Activated CD4-positive, CD25-positive, alpha-beta regulatory T cell treated with anti-CD3 and anti-CD28 coated beads, Interleukin-2, amount 50 U/mL, for 16 hours (primary cell): ENCODE results near the gene CSAD.
"Not testable (repeated sequence)": the region's sequence is repeated elsewhere in the genome, so short reads cannot be mapped to it uniquely, and the experiment has no call there.

Experiments used
- DNase-seq: peaks from one replicate; pipeline ENCODE4 v3.0.0-alpha.2; 2020; ENCODE audit warnings: low read depth, low spot score

Gene CSAD

DNA sequence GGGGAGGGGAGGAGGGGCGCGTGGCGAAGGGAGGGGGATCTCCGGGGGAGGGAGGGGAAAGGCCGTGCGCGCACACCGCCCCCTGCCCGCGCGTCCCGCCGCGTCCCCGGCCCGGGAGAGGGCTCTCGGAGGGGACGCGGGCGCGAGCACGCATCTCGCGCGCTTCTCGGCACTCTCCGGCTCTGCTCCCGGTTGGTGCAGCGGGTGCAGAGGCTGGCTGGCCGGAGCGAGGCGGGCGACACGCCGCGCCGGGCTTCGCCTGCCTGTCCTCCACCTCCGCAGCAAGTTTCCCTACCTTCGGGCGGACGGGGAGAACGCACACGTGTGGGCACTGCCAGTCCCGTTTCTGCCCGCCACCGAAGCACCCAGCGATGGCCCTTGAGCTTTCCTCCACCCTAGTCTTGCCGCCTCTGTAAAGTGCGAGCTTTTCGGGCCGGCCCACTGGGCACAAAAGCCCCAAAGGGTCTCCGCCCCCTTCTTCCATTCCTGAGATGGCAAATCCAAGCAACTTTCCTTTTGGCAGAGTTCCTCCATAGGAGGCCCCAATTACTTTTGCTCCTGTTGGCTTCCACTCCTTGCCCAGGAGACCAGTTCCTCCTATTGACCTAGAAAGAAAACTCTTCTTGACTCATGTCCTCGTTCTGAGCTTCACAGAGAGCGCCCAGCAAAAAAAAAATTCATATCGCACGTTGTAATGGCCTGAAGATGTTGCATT is 363 bp upstream of the CSAD start:
- DNase-seq = no peak

DNA sequence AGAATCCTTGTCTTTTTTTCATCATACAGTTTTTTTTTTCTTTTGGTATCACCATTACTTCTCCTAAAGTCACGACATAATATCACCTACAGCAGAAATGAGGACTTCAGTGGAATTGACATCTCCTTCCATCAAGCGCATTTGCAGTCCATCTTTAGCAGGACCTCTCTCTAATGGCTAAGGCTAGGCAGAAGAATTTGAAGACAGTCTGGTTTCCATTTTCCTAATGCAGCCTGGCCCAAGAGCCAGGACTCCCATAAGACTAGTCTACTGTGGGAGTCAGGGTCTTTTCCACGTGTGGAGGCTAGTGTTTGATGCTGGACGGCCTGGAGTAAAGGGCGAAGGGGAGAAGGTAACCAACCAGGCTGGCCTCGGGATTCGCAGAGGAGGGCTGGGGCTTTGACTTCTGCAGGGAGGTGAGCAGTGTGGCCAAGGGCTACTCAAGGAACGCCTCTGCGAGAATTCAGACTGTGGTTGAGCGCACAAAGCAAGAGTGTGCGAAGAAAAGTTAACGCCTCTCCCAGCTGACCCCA is 972 bp downstream of the CSAD start:
- no peak for DNase-seq

DNA sequence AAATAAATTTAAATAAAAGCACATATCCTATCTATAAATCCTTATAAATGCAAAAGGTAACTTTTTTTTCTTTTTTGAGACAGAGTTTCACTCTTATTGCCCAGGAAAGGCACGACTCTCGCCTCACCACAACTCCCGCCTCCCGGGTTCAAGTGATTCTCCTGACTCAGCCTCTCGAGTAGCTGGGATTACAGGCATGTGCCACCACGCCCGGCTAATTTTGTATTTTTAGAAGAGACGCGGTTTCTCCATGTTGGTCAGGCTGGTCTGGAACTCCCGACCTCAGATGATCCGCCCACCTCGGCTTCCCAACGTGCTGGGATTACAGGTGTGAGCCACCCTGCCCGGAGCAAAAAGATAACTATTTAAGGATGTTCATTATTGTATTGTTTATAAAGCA is 1.9 kb downstream of the CSAD start:
- DNase-seq = not testable (repeated sequence)

DNA sequence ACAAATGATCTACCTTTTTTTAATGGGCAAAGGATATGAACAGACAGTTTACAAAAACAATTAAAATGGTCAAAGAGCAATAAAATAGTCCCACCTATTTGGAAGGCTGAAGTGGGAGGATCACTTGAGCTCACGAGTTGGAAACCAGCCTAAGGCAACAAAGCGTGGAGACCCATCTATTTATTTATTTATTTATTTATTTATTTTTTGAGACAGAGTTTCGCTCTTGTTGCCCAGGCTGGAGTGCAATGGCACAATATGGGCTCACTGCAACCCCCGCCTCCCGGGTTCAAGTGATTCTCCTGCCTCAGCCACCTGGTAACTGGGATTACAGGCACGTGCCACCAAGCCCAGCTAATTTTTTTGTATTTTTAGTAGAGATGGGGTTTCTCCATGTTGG is 3.3 kb downstream of the CSAD start:
- DNase-seq = not testable (repeated sequence)

DNA sequence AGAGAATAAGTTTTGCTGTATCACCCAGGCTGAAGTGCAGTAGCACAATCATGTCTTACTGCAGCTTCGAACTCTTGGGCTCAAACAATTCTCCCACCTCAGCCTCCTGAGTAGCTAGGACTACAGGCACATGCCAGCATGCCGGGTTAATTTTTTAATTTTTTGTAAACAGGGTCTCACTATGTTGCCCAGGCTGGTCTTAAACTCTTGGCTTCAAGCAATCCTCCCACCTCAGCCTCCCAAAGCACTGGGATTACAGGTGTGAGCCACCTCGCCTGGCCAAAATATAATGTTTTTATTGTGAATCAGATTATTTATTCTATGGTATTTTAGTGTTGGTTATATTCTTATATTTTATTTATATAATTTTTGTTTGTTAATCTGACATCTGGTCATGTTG is 4.0 kb downstream of the CSAD start:
- no peak for DNase-seq

DNA sequence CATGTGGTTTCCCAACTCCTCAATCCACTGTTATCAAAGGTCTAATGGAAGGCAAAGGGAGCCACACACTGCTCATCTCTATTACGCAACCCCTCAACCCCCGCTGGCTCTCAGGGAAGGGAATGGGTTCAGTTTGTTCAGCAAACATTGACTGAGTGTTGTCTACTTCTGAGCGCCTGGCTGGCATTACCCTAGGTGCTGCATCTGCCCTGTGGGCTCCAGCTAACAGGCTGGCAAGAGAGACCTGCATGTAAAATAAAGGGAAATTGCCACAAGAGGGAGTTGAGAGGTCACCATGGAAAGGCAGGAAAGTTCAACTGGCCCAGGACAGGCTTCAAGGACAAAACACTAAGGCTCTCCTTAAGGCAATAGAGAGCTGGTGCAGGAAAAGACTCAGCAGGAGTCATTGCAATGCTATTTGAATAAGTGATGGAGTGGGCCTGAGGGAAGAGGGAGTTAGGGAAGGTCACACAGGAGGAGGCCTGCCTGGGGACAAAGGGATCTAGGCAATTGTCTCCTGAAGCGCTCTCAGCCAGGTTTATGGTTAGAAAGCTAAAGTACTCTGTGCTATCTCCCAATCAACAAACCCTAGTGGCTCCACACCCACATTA is 5.7 kb downstream of the CSAD start:
- no peak for DNase-seq

DNA sequence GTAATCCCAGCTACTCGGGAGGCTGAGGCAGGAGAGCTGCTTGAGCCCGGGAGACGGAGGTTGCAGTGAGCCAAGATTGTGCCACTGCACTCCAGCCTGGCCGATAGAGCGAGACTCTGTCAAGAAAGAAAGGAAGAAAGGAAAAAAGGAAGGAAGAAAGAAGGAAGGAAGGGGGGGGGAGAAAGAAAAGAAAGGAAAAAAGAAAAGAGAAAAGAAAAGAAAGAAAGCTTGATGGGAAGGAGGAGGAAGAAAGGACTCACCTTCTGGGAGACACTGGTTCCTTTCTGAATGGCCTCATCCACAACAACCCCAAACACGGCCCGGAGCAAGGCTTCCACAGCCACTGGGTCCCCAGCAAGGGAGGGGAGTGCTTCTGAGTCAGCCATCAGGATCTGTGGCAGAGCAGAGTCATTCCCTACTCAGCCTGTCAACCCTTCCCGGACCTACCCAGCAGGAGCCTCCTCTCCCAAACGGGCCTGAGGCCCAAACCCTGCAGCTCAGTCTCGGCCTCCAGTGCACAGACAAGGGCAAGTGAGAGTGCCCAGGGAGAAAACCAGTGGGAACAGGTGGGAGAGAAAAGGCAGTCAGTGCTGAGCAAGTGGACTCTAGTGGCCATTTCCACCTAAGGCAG is 7.5 kb downstream of the CSAD start:
- no peak for DNase-seq

DNA sequence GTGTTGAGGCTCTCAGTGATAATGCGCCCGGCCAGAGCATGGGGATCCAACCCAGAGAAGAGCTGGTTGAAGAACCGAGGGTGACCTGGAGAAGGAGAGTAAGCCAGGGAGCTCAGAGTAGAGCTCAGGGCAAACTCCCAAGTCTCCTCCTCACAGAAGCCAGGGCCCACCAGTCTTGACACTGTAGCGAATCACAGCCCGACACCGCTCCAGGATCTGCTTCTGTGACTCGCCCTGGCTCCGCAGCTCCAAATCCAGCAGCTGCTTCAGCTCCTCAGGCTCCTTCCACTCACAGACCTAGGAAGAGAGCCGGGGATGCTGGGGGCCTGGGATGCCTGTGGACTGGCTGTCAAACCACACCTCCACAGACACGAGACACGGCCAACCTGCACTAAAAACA is 8.4 kb downstream of the CSAD start:
- DNase-seq = no peak

DNA sequence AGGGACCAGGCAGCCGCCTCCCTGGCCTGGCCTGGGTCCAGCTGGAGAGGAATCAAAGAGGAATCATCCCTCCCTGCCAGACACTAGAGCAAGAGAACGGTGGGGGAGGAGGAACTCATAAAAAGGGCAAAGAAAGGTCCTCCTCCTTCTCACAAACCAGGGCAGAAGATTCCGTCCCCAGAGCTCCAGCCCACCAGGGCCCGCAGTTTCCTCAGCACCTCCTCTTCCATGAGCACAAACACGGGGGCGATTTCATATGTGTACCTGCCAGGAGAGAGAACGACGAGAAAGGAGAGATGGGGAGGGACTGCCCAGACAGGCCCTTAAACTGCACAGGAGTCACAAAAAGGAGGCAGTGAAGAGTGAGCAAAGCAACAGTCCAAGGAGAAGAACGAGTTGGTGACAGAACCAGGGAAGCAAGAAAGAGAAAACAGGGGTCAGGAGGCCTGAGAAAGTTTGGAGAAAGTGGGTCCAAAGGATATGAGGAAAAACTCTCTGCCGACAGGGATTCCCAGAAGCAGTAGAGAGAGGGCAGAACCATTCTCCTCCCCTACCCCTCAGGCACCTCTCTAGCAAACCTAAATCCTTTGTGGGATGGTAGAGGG is 8.9 kb downstream of the CSAD start:
- DNase-seq = no peak

DNA sequence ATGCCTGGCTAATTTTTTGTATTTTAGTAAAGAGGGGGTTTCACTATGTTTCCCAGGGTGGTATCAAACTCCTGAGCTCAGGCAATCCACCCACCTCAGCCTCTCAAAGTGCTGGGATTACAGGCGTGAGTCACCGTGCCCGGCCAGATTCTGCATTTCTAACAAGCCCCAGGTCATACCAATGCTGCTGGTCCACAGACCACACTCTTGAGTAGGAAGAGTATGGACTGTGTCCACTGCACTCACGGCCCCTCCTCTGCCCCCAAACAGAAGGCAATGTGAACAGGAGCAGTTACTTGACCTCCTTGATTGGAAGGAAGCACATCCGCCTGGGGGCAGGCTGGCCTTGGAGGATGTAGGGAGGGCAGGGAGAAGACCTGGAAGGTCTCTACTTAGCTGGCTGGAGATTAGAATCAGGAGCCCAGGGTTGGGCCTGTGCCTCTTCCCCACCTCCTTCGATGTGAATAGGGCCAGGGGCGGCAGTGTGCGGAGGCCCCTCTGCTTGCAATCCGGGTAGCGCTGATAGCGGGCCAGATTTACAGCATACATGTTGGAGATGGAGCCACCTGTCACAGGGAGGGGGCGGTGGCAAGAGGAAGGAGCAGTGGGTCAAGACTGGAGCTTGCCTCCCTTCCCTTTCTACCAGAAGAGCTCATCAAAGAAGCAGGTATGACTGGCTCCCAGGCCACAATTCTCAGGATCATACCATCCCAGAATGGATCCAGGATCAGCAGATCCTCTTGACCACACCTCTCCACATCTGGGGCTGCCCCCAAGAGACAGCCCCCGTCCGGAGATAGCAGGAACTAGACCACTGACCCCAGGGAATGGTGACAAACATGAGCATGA is 9.6 kb downstream of the CSAD start:
- no peak for DNase-seq

DNA sequence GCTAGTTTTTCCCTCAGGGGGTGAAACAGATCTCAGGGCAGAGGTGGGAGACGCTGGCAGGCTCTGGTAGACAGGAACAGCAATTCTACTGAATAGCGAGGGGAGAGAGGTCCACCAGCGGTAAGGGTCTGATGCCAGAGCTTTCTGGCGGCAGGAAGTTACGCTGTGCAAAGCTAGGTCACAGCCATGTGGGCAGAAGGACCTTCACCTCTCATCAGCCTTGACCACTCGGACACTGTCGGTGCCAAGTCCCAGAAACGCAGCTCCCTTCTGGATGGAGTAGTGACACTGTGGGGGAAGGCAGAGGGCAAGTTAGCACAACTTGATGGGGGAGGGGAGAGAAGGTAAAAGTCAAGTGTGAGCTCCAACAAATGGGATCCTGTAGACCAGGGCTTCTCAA is 10.5 kb downstream of the CSAD start:
- DNase-seq = no peak

DNA sequence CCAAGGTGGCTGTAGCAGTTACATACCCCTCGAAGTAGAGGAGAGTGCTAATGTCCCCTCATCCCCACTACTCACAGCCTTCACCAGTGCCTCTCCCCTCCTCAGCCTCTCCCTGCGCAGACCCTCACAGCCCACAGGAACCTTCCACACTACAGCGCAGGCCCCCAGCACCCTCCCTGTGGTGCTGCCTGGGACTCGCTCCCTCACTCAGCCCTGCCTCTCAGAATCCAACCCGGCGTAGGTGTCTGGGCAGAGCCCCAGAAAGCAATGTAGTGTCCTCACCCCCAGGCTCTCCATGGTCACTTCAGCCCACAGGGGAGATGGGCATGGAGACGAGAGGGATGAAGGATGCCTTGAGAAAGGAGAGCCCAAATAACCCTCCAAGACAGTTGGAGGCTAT is 11.1 kb downstream of the CSAD start:
- no peak for DNase-seq

DNA sequence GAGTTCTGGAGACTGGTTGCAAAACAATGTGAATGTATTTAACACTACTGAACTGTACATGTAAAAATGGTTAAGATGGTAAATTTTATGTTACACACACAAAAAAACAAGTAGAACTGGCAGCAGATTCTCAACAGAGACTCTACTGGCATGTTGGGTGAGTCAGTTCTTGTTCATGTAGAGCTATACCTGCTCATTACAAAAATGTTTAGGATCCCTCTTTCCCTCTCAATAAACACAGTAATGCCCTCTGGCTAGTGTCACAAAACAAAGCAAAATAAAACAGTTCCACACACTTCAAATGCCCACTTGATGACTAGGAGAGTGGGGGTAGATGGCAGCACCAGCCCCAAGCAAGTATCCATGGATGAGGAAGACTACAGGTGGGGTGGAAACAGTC is 13.9 kb downstream of the CSAD start:
- no peak for DNase-seq

DNA sequence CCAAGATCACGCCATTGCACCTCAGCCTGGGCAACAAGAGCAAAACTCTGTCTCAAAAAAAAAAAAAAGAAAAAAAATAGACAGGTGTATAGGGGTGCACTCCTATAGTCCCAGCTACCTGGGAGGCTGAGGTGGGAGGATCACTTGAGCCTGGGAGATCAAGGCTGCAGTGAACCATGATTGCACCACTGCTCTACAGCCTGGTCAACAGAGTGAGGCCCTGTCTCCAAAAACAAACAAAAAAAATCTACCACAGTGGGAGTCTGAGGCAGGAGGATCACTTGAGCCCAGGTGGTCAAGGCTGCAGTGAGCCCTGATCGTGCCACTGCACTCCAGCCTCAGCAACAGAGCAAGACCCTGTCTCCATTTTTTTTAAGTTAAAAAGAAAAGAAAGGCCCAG is 17.7 kb downstream of the CSAD start:
- not testable (repeated sequence) for DNase-seq

DNA sequence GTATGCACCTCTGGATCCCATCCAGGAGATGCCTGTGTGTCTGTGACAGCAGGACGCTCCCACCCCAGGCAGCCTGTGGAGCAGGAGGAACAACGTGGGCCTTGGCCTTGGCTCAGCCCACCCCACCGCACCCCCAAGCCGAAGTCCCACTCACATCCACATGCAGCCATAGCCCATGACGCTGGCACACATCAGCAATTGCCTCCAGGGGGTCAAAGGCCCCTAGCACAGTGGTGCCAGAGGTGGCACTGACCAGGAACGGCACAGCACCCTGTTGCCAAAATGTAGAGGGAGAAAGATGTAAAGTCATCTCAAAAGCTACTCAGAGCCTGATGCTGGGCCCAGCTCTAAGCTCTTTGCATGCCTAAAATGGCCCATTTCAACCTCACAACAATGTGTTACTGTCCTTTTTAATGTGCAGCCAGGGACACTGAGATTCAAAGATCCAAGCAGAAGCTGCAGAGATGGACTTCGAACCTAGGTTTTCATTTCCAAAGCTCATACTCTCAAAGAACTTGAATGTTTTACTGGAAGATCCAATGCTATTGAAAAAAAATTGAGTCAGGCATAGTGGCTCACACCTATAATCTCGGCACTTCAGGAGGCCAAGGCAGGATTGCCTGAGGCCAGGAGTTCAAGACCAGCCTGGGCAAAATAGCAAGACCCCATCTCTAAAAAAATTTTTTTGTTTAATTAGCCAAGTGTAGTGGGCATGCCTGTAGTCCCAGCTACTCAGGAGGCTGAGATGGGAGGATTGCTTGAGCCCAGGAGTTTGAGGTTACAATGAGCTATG is 19.4 kb downstream of the CSAD start:
- DNase-seq = no peak

DNA sequence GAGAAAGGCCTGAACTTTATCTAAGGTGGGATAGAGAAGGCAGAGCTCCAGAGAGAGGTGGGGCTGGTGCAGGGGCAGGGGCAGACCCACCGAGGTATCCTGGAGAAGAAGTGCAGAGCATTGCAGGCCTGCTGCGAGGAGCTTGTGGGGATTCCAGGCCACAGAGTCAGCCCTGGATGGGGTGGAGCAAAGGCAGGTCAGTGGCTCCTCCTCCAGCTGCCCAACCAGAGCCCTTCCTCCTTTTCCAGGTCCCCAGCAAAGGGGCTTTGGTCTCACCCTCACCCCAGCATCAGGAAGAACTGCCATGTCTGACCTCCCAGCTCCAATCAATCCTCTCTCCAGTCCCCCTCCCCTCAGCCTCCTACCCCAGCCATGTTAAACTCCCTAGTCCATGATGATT is 20.1 kb downstream of the CSAD start:
- DNase-seq = no peak

DNA sequence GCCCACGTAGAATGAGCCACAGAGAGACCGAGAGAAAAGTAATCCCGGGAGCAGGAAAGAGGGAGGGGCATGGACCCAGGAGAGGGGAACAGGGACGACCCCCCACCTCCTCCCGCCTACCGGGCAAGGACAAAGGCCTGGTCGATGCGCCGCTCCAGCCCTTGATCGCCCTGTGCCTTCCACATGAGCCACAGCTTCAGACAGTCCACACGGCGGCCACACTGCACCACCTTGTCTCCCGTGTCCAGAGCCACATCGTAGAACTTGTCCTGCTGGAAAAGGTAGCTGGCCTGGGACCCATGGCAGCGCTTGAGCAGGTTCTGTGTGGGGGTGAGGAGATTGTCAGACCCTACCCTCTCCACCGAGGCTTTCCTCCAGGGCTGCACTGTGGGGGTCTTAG is 20.7 kb downstream of the CSAD start:
- no peak for DNase-seq

DNA sequence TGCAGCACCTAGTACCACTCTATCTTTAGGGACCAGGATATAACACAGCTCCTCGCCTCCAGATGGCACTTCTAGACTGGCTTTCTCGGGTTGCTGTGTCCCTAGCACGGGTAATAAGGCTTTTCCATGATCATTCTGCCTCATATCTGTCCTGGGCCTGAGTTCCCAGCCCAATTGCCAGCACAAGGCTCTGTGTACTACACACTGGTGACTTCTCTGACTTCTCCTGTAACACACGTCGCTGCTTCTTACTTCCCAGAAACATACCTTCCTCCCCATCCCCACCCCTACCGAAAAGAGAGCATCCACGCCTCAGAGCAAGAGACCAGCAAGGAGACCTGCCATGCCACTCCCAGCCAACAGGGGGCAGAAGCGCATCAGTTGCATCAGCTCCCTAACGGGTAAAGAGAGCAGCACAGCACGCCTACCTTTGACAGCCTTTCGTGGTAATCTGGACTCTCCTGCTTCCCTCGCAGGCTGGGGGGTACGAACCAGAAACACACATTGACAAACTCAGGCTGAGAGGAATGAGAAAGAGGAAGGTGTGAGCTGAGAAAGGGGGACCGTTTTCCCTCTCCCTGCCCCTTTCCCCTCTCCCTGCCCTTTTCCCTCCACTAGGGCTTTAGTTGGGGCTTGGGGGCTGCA is 21.4 kb downstream of the CSAD start:
- DNase-seq = peak; percentile 82

DNA sequence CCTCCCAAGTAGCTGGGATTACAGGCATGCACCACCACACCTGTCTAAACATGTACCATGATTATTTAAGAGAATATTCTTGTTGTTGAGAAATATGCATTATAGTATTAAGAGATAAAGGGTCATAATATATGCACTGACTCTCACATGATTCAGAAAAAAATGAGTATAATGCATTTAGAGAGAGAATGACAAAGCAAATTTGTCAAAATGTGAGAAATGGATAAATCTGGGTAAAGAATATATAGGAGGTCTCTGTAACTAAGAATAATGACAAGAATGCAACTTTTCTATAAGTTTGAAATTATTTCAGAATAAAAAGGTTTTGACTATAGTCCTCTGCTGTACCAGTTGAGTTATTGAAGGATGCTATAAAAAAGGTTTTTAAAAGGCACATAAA is 28.3 kb downstream of the CSAD start:
- no peak for DNase-seq

DNA sequence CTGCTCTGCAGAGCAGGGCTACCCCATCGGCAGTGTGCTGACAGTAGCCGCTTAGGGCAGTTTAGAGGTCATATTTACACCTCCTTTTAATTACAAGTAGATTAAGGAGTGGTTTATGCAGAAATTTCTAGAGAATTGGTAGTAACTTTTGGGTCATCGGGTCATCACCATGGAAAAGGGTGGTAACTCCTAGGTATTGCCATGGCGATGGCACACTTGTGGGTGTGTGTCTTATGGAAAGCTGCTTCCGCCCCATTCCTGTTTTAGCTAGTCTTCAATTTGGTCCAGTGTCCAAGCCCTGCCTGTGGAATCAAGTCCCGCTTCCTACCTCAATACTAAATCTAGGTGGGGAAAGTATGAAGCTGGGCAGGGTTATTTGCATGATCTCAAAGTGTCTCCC is 29.7 kb downstream of the CSAD start:
- DNase-seq = no peak
